OCI-M2 (cell line): ENCODE measurements around the gene ZDHHC14.
"Not testable (repeated sequence)": the region's sequence is repeated elsewhere in the genome, so short reads cannot be mapped to it uniquely, and the experiment has no call there.

ENCODE experiments used
- DNase-seq: peaks from one replicate; lab custom pipeline; 2025; ENCODE audit not compliant: unreplicated experiment; lab: John Stamatoyannopoulos, UW

ZDHHC14 gene

GRCh38 chr6:157402996-157403685 lies 22.2 kb downstream of the ZDHHC14 start:
- DNase-seq: no peak

- DNase-seq: no peak
Observed at GRCh38 chr6:157403686-157404051, 22.7 kb downstream of the ZDHHC14 start.

- no peak for DNase-seq
Observed at GRCh38 chr6:157405986-157406385, 25.0 kb downstream of the ZDHHC14 start.

- DNase-seq: no peak
Observed at GRCh38 chr6:157406661-157407060, 25.7 kb downstream of the ZDHHC14 start.

GRCh38 chr6:157407646-157408045 lies 26.7 kb downstream of the ZDHHC14 start:
- DNase-seq: no peak

GRCh38 chr6:157408427-157408826 lies 27.4 kb downstream of the ZDHHC14 start:
- not testable (repeated sequence) for DNase-seq

- DNase-seq: no peak
Observed at GRCh38 chr6:157410045-157410444, 29.1 kb downstream of the ZDHHC14 start.

GRCh38 chr6:157411368-157411767 lies 30.4 kb downstream of the ZDHHC14 start:
- no peak for DNase-seq

- DNase-seq: no peak
Observed at GRCh38 chr6:157412791-157413190, 31.8 kb downstream of the ZDHHC14 start.

GRCh38 chr6:157420497-157420896 lies 39.5 kb downstream of the ZDHHC14 start:
- no peak for DNase-seq

GRCh38 chr6:157424491-157425020 lies 43.6 kb downstream of the ZDHHC14 start:
- no peak for DNase-seq

- DNase-seq: no peak
Observed at GRCh38 chr6:157427969-157428368, 47.0 kb downstream of the ZDHHC14 start.

GRCh38 chr6:157428427-157429202 lies 47.6 kb downstream of the ZDHHC14 start:
- no peak for DNase-seq

GRCh38 chr6:157429248-157429647 lies 48.3 kb downstream of the ZDHHC14 start:
- no peak for DNase-seq

- DNase-seq: no peak
Observed at GRCh38 chr6:157430834-157431233, 49.8 kb downstream of the ZDHHC14 start.

- DNase-seq: no peak
Observed at GRCh38 chr6:157432231-157432891, 51.4 kb downstream of the ZDHHC14 start.

- no peak for DNase-seq
Observed at GRCh38 chr6:157432892-157433265, 51.9 kb downstream of the ZDHHC14 start.

GRCh38 chr6:157433678-157434081 lies 52.7 kb downstream of the ZDHHC14 start:
- no peak for DNase-seq

GRCh38 chr6:157434349-157435033 lies 53.5 kb downstream of the ZDHHC14 start:
- no peak for DNase-seq

GRCh38 chr6:157436219-157436943 lies 55.4 kb downstream of the ZDHHC14 start:
- DNase-seq: no peak

- no peak for DNase-seq
Observed at GRCh38 chr6:157436944-157437336, 56.0 kb downstream of the ZDHHC14 start.
